ENCODE results near the gene SPG7.

SPG7 gene

DNA sequence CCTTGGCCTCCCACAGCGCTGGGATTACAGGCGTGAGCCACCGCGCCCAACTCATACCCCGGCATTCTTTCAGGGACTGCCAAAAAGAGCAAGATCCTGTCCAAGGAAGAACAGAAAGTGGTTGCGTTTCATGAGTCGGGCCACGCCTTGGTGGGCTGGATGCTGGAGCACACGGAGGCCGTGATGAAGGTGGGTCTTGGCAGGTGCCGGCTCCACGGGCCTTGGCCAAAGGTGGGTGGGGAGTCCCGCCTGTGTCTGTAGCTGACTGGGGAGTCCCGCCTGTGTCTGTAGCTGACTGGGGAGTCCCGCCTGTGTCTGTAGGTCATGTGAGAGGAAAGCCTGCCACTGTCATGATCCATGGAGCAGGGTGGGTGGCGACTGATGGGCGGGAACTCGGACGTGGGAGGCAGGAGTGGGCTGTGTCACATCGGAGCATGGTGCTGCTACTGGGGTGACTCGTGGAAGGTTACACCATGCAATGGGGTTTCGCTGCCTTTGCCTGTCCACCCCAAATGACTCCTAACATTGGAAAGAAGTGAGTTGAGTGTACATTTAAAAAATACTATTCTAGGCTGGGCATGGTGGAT lies 42.3 kb downstream of the SPG7 start:
- no peak overlapping the region for H3K4me3 ChIP-seq (replicated peaks; ENCODE audit: low read depth, low read length)
- no peak for DNase-seq (ENCODE audit: low read depth)
- TF ChIP-seq, protein P1, sequence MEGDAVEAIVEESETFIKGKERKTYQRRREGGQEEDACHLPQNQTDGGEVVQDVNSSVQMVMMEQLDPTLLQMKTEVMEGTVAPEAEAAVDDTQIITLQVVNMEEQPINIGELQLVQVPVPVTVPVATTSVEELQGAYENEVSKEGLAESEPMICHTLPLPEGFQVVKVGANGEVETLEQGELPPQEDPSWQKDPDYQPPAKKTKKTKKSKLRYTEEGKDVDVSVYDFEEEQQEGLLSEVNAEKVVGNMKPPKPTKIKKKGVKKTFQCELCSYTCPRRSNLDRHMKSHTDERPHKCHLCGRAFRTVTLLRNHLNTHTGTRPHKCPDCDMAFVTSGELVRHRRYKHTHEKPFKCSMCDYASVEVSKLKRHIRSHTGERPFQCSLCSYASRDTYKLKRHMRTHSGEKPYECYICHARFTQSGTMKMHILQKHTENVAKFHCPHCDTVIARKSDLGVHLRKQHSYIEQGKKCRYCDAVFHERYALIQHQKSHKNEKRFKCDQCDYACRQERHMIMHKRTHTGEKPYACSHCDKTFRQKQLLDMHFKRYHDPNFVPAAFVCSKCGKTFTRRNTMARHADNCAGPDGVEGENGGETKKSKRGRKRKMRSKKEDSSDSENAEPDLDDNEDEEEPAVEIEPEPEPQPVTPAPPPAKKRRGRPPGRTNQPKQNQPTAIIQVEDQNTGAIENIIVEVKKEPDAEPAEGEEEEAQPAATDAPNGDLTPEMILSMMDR (IDR thresholded peaks at IDR 0.05; ENCODE audit: low read length, missing control alignments): no peak

DNA sequence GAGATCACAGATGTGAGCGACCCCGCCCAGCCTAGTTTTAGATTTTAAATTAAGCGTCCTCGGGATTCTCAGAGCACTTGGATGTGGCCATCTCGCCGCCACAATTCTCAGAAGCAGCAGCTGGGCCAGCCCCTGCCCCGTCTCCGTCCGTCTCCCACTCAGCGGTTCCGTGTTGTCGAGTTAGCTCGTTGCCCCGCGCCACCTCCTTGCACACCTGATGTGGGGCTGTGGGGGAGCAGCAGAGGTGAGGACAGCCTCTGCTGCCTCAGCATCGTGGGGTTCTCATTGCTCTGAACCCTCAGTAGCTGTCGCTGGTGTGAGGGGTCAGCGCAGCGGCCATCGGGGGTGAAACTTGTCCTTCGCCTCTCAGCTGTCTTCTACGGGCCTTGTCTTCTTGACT lies 44.1 kb downstream of the SPG7 start:
- TF ChIP-seq, protein P1 (IDR thresholded peaks at IDR 0.05; ENCODE audit: low read length, missing control alignments): no peak
- no peak for DNase-seq (ENCODE audit: low read depth)
- H3K4me3 ChIP-seq (replicated peaks; ENCODE audit: low read depth, low read length): no peak overlapping the region

DNA sequence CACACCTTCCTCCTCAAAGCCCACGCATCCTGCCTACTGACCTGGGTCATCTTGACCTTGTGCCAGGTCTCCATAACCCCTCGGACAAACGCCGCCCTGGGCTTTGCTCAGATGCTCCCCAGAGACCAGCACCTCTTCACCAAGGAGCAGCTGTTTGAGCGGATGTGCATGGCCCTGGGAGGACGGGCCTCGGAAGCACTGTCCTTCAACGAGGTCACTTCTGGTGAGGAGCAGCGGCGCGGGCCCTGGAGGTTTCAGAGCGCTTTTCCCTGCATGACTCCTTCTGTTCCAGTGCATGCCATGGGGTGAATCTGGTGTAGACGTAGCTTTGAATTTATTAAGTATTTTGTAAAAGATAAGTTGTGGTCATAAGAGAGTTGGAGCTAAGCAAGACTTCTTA lies 44.7 kb downstream of the SPG7 start:
- TF ChIP-seq, protein P1 (IDR thresholded peaks at IDR 0.05; ENCODE audit: low read length, missing control alignments): no peak
- DNase-seq (ENCODE audit: low read depth): no peak
- no peak overlapping the region for H3K4me3 ChIP-seq (replicated peaks; ENCODE audit: low read depth, low read length)

DNA sequence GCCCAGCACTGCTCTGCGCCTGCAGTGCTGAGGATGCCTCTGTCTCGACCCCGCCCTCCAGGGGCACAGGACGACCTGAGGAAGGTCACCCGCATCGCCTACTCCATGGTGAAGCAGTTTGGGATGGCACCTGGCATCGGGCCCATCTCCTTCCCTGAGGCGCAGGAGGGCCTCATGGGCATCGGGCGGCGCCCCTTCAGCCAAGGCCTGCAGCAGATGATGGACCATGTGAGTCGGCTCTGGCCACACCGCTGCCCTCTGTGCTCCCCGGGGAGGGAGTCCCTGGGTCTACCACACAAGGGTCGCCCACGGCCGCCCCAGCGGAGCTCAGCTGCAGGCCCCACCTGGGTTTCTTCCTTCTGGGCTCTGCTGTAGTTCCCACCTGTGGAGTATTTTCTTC lies 45.5 kb downstream of the SPG7 start:
- H3K4me3 ChIP-seq (replicated peaks; ENCODE audit: low read depth, low read length): no peak overlapping the region
- DNase-seq (ENCODE audit: low read depth): no peak
- TF ChIP-seq, protein P1 (IDR thresholded peaks at IDR 0.05; ENCODE audit: low read length, missing control alignments): no peak

DNA sequence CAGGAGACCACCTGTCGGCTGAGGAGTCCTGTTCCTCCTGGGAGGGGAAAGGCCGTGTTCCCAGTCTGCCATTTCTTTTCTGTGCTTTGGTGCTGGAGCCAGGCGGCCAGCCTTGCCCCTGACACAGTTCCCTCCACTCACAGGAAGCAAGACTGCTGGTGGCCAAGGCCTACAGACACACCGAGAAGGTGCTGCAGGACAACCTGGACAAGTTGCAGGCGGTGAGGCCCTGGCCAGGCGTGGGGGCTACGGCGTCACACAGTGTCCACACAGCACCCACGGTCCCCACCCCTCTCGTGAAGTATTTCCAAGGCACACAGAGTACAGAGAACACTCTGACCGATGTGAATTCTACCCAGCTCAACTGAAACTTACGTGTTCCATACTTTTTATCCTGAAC lies 46.1 kb downstream of the SPG7 start:
- no peak for DNase-seq (ENCODE audit: low read depth)
- no peak overlapping the region for H3K4me3 ChIP-seq (replicated peaks; ENCODE audit: low read depth, low read length)
- TF ChIP-seq, protein P1 (IDR thresholded peaks at IDR 0.05; ENCODE audit: low read length, missing control alignments): no peak

DNA sequence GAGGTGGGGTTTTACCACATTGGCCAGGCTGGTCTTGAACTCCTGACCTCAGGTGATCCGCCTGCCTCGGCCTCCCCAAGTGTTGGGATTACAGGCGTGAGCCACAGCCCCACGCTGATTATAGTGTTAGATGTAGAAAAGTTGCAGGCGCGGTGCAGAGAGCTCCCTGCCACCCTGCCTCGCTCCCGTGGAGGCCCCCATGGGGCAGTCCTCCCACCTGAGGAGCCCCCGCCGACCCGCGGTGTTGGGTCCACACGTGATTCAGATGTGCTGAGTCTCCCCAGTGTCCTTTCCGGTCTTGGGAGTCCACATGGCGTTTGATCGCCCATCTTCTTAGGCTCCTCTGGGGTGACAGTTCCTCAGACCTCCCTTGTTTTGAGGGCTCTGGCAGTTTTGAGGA lies 47.1 kb downstream of the SPG7 start:
- no peak for DNase-seq (ENCODE audit: low read depth)
- TF ChIP-seq, protein P1 (IDR thresholded peaks at IDR 0.05; ENCODE audit: low read length, missing control alignments): no peak
- H3K4me3 ChIP-seq (replicated peaks; ENCODE audit: low read depth, low read length): no peak overlapping the region

DNA sequence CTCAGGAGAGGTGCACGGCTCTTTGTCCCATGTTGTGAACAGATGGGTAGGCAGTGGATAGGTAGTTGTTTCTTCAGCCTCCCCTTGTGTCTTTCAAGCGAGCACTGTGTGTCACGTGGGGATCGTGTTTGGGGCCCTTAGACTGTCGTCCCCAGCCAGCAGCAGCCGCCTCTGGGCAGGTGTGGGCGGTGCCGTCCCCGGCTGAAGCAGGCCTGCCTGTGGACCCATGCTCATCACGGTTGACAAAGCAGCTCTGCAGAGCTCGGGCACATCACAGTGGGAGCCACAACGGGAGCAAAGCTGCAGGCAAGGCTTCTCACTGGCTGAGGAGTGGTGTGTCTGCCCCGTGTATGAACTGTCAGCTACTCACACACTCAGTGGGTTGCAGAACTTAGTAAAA lies 47.6 kb downstream of the SPG7 start:
- no peak for DNase-seq (ENCODE audit: low read depth)
- H3K4me3 ChIP-seq (replicated peaks; ENCODE audit: low read depth, low read length): no peak overlapping the region
- TF ChIP-seq, protein P1 (IDR thresholded peaks at IDR 0.05; ENCODE audit: low read length, missing control alignments): no peak
